RWPE1 (cell line): ENCODE measurements around the gene DDI2.
"Not testable (repeated sequence)": the region's sequence is repeated elsewhere in the genome, so short reads cannot be mapped to it uniquely, and the experiment has no call there.

Experiments used
- CTCF ChIA-PET: fragments of 350-600 bp; sonication (Branson Sonifier 250); formaldehyde crosslinking; extraction: SDS; loops from one replicate; lab custom pipeline; 2021; lab: Yijun Ruan, JAX
- POLR2A ChIA-PET: fragments of 400-600 bp; formaldehyde crosslinking; extraction: SDS; loops from one replicate; lab custom pipeline; 2020; ENCODE audit warnings: antibody characterized with exemption; ENCODE audit not compliant: low non-redundant PET; lab: Yijun Ruan, JAX
- DNase-seq: peaks from one replicate; pipeline ENCODE4 v3.0.0; 2012; ENCODE audit warnings: low spot score
- H3K27ac ChIP-seq: fragments of 450-650 bp; 2 replicates; pipeline ENCODE4 v1.5.1; 2017
- CTCF ChIP-seq: fragments of 450-650 bp; conservative IDR thresholded peaks from 2 replicates; pipeline ENCODE4 v1.5.1; 2017; ENCODE audit warnings: low read depth, mild to moderate bottlenecking

The DDI2 gene

GRCh38 chr1:15636436-15636835, 19.2 kb downstream of the DDI2 start:
- POLR2A ChIA-PET: no interaction called here
- no peak overlapping the region for H3K27ac ChIP-seq
- no peak for DNase-seq
- TF ChIP-seq CTCF: no peak
- CTCF ChIA-PET: no interaction called here

- no peak overlapping the region for H3K27ac ChIP-seq
- POLR2A ChIA-PET: no interaction called here
- DNase-seq: no peak
- no peak for TF ChIP-seq CTCF
- CTCF ChIA-PET: no interaction called here
These were observed 20.6 kb downstream of the DDI2 start for GRCh38 chr1:15637826-15638225.

- H3K27ac ChIP-seq: no peak overlapping the region
- ChIA-PET POLR2A (no interaction called here), CTCF (no interaction called here)
- DNase-seq: no peak
- no peak for TF ChIP-seq CTCF
These were observed 22.0 kb downstream of the DDI2 start for GRCh38 chr1:15639262-15639661.

GRCh38 chr1:15639931-15640330, 22.7 kb downstream of the DDI2 start:
- POLR2A ChIA-PET: no interaction called here
- CTCF ChIA-PET: interaction anchor here (0.9 kb wide), 1 partner anchor 63 kb away, joined by 6 read pairs; no protein-coding TSS in a partner anchor
- TF ChIP-seq CTCF: no peak
- no peak for DNase-seq
- no peak overlapping the region for H3K27ac ChIP-seq

GRCh38 chr1:15640667-15641066, 23.4 kb downstream of the DDI2 start:
- POLR2A ChIA-PET: no interaction called here
- H3K27ac ChIP-seq: no peak overlapping the region
- DNase-seq: no peak

GRCh38 chr1:15649937-15650336, 32.7 kb downstream of the DDI2 start:
- no peak for DNase-seq
- ChIA-PET CTCF (no interaction called here), POLR2A (no interaction called here)
- TF ChIP-seq CTCF: no peak
- H3K27ac ChIP-seq: no peak overlapping the region

More at GRCh38 chr1:15640667-15641066, 23.4 kb downstream of the DDI2 start:
- TF ChIP-seq CTCF: no peak
- CTCF ChIA-PET: interaction anchor here (0.6 to 0.9 kb wide), 3 partner anchors 13 to 62 kb away, joined by 3 to 6 read pairs (median 4); no protein-coding TSS in a partner anchor

GRCh38 chr1:15650433-15650832, 33.2 kb downstream of the DDI2 start:
- TF ChIP-seq CTCF: no peak
- no peak for DNase-seq
- ChIA-PET POLR2A (no interaction called here), CTCF (no interaction called here)
- no peak overlapping the region for H3K27ac ChIP-seq

- DNase-seq, CTCF ChIA-PET, POLR2A ChIA-PET, H3K27ac ChIP-seq: not testable (repeated sequence)
These were observed 34.9 kb downstream of the DDI2 start for GRCh38 chr1:15652130-15652529.
